ENCODE data around the gene GOLM1.

- no peak for TF ChIP-seq TAF1 (conservative IDR thresholded peaks at IDR 0.05)
- no peak for TF ChIP-seq YY1 (IDR thresholded peaks at IDR 0.05)
- no peak for TF ChIP-seq CTCF (IDR thresholded peaks at IDR 0.05; ENCODE audit: low read depth, low read length, missing input control)
- TF ChIP-seq GABPA (IDR thresholded peaks at IDR 0.05 in 1 of 2, conservative IDR thresholded peaks at IDR 0.05 in 1 of 2) = no peak
- no peak for TF ChIP-seq REST (IDR thresholded peaks at IDR 0.05)
- no peak for TF ChIP-seq SP1 (IDR thresholded peaks at IDR 0.05)
Observed at GRCh38 chr9:86098824-86099700, at the start of gene GOLM1.
